GM21447 (cell line): ENCODE results near the gene SPOPL.
"Not testable (repeated sequence)": the region's sequence is repeated elsewhere in the genome, so short reads cannot be mapped to it uniquely, and the experiment has no call there.

Experiments
- ATAC-seq: cut with Tn5 transposase; IDR thresholded peaks from one replicate; pipeline ENCODE4 v1.9.1; 2021; ENCODE audit not compliant: unreplicated experiment

Gene SPOPL

GRCh38 chr2:138501425-138502254, at the start of gene SPOPL:
SPOPL (plus strand) TSS chr2:138501770; CDS start chr2:138550217, 48,447 bp downstream.
- ATAC-seq: peak; percentile 62

GRCh38 chr2:138452324-138452723, 49.2 kb upstream of the SPOPL start:
- no peak for ATAC-seq

- ATAC-seq: no peak
These were observed 47.8 kb upstream of the SPOPL start for GRCh38 chr2:138453815-138454214.

GRCh38 chr2:138454761-138455160, 46.8 kb upstream of the SPOPL start:
- ATAC-seq: no peak

GRCh38 chr2:138455275-138455674, 46.3 kb upstream of the SPOPL start:
- ATAC-seq: no peak

GRCh38 chr2:138455691-138456090, 45.9 kb upstream of the SPOPL start:
- ATAC-seq: no peak

GRCh38 chr2:138462689-138463088, 38.9 kb upstream of the SPOPL start:
- not testable (repeated sequence) for ATAC-seq

GRCh38 chr2:138468617-138469016, 33.0 kb upstream of the SPOPL start:
- ATAC-seq: no peak

- no peak for ATAC-seq
These were observed 32.2 kb upstream of the SPOPL start for GRCh38 chr2:138469411-138469810.

GRCh38 chr2:138470941-138471340, 30.6 kb upstream of the SPOPL start:
- no peak for ATAC-seq

GRCh38 chr2:138474100-138474825, 27.3 kb upstream of the SPOPL start:
- ATAC-seq: no peak

- ATAC-seq: peak; percentile 89
These were observed 26.2 kb upstream of the SPOPL start for GRCh38 chr2:138475277-138475776.

GRCh38 chr2:138476186-138476585, 25.4 kb upstream of the SPOPL start:
- no peak for ATAC-seq

GRCh38 chr2:138476940-138477339, 24.6 kb upstream of the SPOPL start:
- no peak for ATAC-seq

GRCh38 chr2:138482796-138483195, 18.8 kb upstream of the SPOPL start:
- not testable (repeated sequence) for ATAC-seq

GRCh38 chr2:138485019-138485418, 16.6 kb upstream of the SPOPL start:
- ATAC-seq: no peak

GRCh38 chr2:138486363-138487198, 15.0 kb upstream of the SPOPL start:
- ATAC-seq: no peak

- ATAC-seq: no peak
These were observed 10.7 kb upstream of the SPOPL start for GRCh38 chr2:138490673-138491494.

- no peak for ATAC-seq
These were observed 10.1 kb upstream of the SPOPL start for GRCh38 chr2:138491495-138491862.

GRCh38 chr2:138492160-138492559, 9.4 kb upstream of the SPOPL start:
- ATAC-seq: no peak
